Measurements from ENCODE around the gene REXO5.
A peak's percentile ranks its signal among the peaks of the same experiment; 100 is the strongest.
"Not testable (repeated sequence)": the region's sequence is repeated elsewhere in the genome, so short reads cannot be mapped to it uniquely, and the experiment has no call there.

Gene REXO5

GRCh38 chr16:20806168-20807050 lies at the start of gene REXO5, which contains the start of gene ERI2:
Gene REXO5 (plus strand): TSS chr16:20806527. CDS start chr16:20806954, 427 bp downstream.
Gene ERI2 (minus strand): TSS chr16:20806472. CDS start chr16:20806430, 42 bp downstream.
- DNase-seq (ENCODE audit: low read depth in 2 of 2) = peak; percentile 63 to 76

- DNase-seq (ENCODE audit: low read depth in 2 of 2) = no peak
Observed at GRCh38 chr16:20760346-20760745, 46.0 kb upstream of the REXO5 start.

GRCh38 chr16:20761175-20761574 lies 45.2 kb upstream of the REXO5 start:
- no peak for DNase-seq (ENCODE audit: low read depth in 2 of 2)

- DNase-seq (ENCODE audit: low read depth in 2 of 2) = no peak
Observed at GRCh38 chr16:20762404-20763123, 43.8 kb upstream of the REXO5 start.

GRCh38 chr16:20763461-20764232 lies 42.7 kb upstream of the REXO5 start, which contains the start of gene ACSM3:
Gene ACSM3 (plus strand): TSS chr16:20764014. CDS start chr16:20770035, 6,021 bp downstream.
- DNase-seq (ENCODE audit: low read depth in 2 of 2) = peak in 1 of 2 donors; percentile 30

GRCh38 chr16:20764448-20764847 lies 41.9 kb upstream of the REXO5 start:
- not testable (repeated sequence) for DNase-seq (ENCODE audit: low read depth in 2 of 2)

- DNase-seq (ENCODE audit: low read depth in 2 of 2) = no peak
Observed at GRCh38 chr16:20765732-20766131, 40.6 kb upstream of the REXO5 start.

GRCh38 chr16:20766294-20766693 lies 40.0 kb upstream of the REXO5 start:
- no peak for DNase-seq (ENCODE audit: low read depth in 2 of 2)

GRCh38 chr16:20767577-20767976 lies 38.8 kb upstream of the REXO5 start:
- no peak for DNase-seq (ENCODE audit: low read depth in 2 of 2)

GRCh38 chr16:20768121-20768520 lies 38.2 kb upstream of the REXO5 start:
- DNase-seq (ENCODE audit: low read depth in 2 of 2) = no peak

- DNase-seq (ENCODE audit: low read depth in 2 of 2) = no peak
Observed at GRCh38 chr16:20768818-20769217, 37.5 kb upstream of the REXO5 start.

- no peak for DNase-seq (ENCODE audit: low read depth in 2 of 2)
Observed at GRCh38 chr16:20773679-20774078, 32.6 kb upstream of the REXO5 start.

- peak; percentile 48 to 49 for DNase-seq (ENCODE audit: low read depth in 2 of 2)
Observed at GRCh38 chr16:20774703-20775362, 31.5 kb upstream of the REXO5 start.

- DNase-seq (ENCODE audit: low read depth in 2 of 2) = no peak
Observed at GRCh38 chr16:20781697-20782096, 24.6 kb upstream of the REXO5 start.

GRCh38 chr16:20782470-20782869 lies 23.9 kb upstream of the REXO5 start:
- DNase-seq (ENCODE audit: low read depth in 2 of 2) = no peak

- DNase-seq (ENCODE audit: low read depth in 2 of 2) = no peak
Observed at GRCh38 chr16:20784204-20784603, 22.1 kb upstream of the REXO5 start.

- no peak for DNase-seq (ENCODE audit: low read depth in 2 of 2)
Observed at GRCh38 chr16:20789130-20789529, 17.2 kb upstream of the REXO5 start.

- no peak for DNase-seq (ENCODE audit: low read depth in 2 of 2)
Observed at GRCh38 chr16:20791923-20792612, 14.3 kb upstream of the REXO5 start.

- no peak for DNase-seq (ENCODE audit: low read depth in 2 of 2)
Observed at GRCh38 chr16:20798364-20798763, 8.0 kb upstream of the REXO5 start.

- no peak for DNase-seq (ENCODE audit: low read depth in 2 of 2)
Observed at GRCh38 chr16:20799599-20799998, 6.7 kb upstream of the REXO5 start.

GRCh38 chr16:20801278-20801677 lies 5.0 kb upstream of the REXO5 start:
- DNase-seq (ENCODE audit: low read depth in 2 of 2) = no peak

Data from stimulated activated CD8-positive, alpha-beta memory T cell treated with anti-CD3 and anti-CD28 coated beads, Interleukin-2, amount 100 ng/mL, for 48 hours (primary cell).